ENCODE results near the gene BLOC1S5.
"Not testable (repeated sequence)": the region's sequence is repeated elsewhere in the genome, so short reads cannot be mapped to it uniquely, and the experiment has no call there.

Gene BLOC1S5

DNA sequence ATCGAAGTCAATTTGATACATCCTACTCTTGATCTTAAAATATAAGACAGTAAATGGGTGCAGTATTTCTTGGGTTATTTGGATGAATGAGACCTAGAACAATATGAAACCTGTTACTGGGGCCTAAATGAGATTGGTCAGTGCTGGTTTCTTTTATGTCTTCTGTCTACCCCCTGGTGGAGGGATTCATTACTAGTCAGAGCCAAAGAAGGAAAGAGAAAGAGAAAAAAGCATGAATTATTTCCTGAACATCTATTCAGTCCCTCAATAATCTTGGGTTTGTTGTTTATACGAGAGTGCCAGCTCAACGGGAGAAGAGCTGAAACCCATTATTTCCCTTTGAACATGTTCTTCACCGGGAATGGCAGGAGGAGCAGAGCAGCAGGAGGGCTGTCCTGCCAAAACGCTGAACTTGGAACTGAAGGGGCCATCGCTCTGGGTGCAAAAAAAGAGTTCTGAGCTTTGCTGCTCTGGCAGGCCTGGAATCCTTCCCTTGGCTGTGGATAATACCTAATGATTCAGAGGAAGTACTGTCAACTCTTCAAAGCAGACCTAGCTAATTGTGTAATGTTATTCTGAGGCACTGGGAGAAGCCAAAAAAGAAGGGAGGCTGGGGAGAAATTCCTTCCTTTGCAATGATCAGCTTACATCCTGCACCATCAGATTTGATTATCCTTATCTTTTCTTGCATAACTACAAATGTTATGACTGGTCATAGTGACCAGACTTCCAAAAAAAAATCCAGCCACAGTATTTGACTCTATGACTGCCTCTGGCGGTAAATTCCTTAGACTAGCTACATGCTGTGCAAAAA is 72.0 kb downstream of the BLOC1S5 start:
- DNase-seq = no peak

DNA sequence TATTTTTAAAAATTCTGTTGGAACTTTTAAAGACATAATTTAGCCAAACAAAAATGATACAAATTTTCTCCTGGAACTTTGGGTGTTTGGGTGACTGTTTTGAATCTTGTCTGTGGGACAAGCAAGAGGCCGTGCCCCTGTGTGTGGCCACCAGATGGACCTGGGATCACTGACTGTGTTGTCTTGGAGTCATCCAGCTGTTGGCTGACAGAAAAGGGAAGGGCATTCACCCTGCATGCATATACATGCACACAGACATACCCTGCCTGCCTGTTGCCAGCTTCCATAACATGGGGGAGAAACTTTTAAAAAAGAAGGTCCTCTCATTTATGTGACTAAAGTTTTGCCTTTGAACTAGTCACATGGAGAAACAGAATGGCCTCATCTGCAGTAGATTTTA is 72.7 kb downstream of the BLOC1S5 start:
- no peak for DNase-seq

DNA sequence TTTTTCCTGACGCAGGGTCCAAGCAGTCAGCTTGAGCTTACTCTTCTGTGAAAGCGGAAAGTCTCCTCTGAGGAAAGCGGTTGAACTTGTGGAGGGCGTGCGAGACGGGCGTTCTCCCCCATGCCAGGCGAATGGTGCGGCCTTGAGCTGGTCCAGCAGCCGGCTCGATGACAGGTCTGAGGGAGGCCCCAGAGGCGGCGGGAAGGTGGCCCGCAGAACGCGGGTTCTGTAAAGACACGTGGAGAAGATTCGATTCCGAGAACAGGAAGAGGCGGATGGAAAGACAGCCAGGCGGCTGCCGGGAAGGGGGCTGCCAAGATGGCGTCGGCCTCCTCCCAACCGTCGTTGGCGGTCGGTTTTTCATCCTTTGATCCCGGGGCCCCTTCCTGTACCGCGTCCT is 78.0 kb downstream of the BLOC1S5 start:
- no peak for DNase-seq

DNA sequence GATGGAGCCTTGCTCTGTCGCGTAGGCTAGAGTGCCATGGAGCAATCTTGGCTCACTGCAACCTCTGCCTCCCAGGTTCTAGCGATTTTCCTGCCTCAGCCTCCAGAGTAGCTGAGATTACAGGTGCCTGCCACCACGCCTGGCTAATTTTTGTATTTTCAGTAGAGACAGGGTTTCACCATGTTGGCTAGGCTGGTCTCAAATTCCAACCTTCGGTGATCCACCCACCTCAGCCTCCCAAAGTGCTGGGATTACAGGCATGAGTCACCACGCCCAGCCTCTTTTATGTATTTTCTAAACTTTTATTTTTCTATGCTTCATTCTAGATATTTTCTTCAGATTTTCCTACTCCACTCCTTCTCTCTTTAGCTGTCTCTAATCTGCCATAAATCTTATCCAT is 80.2 kb downstream of the BLOC1S5 start:
- DNase-seq = not testable (repeated sequence)

DNA sequence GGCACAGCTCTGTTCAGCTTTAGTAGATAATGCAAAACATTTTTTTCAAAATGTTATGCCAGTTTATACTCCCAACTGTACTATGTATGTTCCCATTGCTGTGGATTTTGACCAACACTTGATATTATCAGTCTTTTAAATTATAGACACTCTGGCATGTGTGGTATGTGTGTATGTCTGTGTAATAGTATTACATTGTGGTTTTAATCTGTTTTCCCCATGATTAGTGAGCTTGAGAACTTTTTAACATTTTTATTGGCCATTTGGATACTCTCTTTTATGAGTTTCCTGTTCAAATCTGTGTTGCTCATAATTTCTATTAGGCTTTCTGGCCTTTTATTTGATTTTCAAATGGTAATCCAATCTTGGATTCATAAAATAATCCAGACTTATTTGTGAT is 84.4 kb downstream of the BLOC1S5 start:
- no peak for DNase-seq

DNA sequence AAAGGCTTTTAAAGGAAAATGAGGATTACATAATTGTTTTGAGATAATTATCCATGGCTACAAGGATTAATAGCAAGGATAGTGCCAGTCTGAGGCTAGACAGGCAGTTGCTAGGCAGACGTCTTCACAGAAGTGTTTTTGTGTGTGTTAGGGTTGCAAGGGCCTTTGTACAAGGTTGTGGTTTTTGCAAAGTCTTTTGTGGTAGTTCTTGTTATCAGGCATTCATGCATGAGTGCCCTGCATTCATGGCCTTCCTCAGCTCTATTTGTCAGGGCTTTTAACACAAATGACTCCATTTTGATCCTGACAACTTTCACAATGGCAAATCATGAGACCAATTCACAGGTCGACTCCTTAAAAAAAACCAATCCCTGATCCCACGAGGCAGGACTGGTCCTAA is 85.5 kb downstream of the BLOC1S5 start:
- no peak for DNase-seq

DNA sequence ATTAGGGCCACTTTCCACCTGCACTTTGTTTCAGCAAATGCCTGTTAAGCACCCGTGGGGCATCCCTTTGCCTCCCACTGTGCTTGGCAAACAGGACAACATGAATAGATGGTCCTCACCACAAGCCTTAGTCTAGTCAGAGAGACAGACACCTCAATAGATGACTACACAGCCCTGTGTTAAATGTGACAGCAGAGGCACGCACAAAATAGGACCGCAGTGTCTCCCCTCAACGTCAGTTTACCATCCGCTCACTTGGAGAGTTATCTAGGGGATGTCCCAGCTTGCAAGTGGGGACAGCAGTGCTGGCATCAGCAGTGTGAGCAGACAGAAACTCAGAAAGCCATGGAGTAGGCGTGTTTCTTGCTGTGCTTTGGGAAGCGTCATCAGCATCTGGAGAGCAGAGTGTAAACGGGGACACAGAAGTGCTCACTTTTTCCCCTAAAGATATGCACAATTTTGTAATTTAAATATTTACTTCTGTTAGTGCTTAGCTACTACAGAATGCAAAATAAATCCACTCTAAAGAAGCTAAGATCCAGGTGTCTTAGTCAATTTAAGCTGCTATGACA is 87.6 kb downstream of the BLOC1S5 start:
- no peak for DNase-seq

DNA sequence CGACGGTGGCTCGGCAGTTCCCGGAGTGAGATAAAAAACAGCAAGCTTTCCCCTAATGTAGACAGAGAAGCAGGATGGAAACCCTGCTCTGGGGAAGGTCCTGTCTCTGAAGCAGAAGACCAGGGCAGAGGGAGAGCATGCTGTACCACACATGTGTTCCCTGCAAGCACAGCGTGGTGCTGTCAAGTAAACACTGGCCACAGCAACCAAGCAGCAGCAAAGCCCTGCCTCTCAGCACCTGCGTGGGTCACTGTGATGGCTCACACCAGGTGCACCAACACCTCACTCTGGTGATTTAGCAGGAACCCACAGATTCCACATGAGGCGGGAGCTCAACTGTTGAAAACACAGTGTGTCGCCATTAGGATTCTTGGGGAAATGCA is 88.4 kb downstream of the BLOC1S5 start:
- no peak for DNase-seq

DNA sequence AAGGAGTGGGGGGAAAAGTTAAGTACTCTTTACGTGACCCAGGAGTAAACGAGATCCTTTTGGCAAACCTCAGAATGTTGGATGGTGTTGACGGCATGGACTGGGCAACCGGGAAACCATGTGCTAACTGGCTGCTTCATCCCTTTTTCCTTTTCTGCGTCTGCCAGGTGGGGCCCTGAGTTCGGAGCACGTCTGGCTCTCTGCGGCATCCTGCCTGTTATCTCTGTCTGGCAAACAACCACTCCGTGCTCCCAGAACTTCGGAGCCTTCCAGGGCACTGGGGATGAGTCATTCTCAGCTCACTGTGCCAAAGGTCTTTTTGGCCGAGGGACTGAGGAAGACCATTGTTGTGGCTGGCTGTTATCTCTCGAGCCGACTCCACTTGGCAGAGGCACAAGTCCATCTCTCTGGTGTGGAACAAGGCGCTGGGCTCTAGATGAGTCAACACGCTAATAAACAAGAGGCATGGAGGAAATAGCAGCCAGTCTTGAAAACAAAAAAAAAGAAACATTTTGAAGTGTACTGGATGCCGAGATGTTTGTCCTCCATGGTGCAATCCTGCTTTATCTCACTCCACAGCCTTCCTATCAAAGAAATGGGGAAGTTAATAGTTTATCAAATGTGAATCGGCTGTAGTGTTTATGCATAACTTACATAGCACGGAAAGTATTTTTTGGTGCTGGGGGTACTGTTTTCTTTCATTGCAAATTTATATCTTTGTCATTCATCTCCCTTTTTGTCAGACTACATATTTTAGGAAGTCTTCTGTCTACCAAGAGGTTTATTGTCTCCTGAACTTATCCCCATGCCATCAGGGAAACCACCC is 89.0 kb downstream of the BLOC1S5 start:
- DNase-seq = no peak

DNA sequence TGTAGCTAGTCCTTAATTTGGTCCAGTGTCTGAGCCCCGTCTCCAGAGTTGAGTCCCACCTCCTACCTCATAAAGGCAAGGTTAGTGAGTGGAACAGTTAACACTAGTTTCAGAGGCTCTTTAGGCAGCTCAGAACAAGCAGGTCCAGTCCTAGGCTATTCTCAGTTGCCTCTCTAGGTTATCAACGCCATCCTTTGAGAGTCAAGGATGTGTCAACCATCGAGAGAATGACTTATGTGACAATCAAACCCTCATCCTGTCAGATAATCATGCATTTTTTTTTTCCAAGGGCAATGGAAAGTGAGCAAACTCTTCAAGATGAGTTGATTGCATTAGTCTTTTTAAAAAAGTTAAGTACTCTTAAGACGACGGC is 89.6 kb downstream of the BLOC1S5 start:
- no peak for DNase-seq

DNA sequence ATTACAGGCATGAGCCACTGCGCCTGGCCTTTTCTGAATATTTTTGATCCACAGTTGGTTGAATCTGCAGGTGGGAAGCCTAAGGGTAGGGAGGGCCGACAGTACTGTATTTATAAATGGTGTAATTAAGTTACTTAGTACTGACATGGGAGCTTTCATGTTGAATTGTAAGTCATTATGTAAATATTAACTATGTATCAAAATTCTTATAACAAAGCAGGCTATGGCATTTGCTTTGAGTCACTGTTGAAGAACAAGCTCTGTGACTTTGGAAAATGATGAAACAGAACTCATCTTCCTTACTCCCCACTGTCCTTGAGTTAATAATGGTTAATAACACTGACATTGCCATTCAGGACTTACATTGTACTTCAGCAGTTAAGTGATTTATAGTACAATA is 90.6 kb downstream of the BLOC1S5 start:
- no peak for DNase-seq

DNA sequence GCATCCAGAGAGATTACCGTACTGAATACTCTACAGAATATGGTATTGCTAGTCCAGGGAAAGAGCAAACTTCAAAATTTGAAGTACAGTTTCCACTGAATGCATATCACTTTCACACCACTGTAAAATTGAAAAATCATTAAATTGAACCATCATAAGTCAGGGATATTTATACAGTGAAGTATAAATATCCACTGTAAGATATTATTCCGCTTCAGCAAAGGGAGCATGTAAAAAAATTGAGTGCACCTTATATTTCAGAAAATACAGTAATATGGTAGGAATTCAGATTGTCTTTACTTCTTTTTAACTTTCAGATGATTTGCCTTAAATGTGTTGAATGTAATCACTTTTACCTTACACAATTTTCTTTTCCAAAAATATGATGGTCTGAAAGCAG is 92.7 kb downstream of the BLOC1S5 start:
- no peak for DNase-seq

DNA sequence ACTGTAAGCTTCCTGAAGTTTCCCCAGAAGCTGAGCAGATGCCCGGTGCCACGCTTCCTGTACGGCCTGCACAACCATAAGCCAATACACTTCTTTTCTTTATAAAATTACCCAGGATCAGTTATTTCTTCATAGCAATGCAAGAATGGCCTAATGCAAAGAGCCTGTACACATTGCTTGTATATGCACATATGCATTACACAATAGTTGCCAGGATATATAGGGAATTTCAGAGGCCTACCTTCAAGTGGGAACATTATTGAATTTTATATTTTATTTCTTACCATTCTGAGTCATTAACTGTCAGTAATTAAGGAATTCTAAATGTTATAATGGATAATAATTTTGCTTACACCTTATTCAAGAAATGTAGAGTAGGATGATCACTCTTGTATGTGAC is 93.6 kb downstream of the BLOC1S5 start:
- DNase-seq = no peak
